OCI-LY7 (cell line): ENCODE results near the gene FERMT2. TPM values are rescaled to one million over a fixed set of nuclear protein-coding genes. Genes with fewer than 3 reads are reported as not detected.

ENCODE experiments used
- BruUV-seq: library from RNA; stranded (reverse); fragments of 400-500 nt; replicated peaks from 2 replicates; lab custom pipeline; 2021; lab: Mats Ljungman, UMichigan
- CTCF ChIA-PET: fragments of 300-600 bp; sonication (Branson Sonifier 250); formaldehyde crosslinking; loops from one replicate; lab custom pipeline; 2022; ENCODE audit warnings: antibody characterized with exemption; ENCODE audit not compliant: unreplicated experiment; lab: Charles Lee
- POLR2A ChIA-PET: fragments of 300-600 bp; sonication (Branson Sonifier 250); formaldehyde crosslinking; loops from one replicate; lab custom pipeline; 2022; ENCODE audit warnings: antibody characterized with exemption; lab: Charles Lee
- DNase-seq: peaks from one replicate; pipeline ENCODE4 v3.0.0-alpha.2; 2015; ENCODE audit warnings: low spot score
- H2AFZ ChIP-seq: fragments of 200-600 bp; sonication (generic), shearing (Covaris generic); 2 replicates; pipeline ENCODE4 v1.6.1; 2014; ENCODE audit warnings: mild to moderate bottlenecking, antibody characterized with exemption, low read length, moderate library complexity
- H3K27ac ChIP-seq: fragments of 200-600 bp; sonication (generic); 2 replicates; pipeline ENCODE4 v1.5.1; 2014; ENCODE audit warnings: mixed run types, low read depth, mild to moderate bottlenecking, moderate library complexity, low read length, inconsistent platforms; ENCODE audit not compliant: poor library complexity, severe bottlenecking
- H3K36me3 ChIP-seq: fragments of 200-600 bp; sonication (generic); 2 replicates; pipeline ENCODE4 v1.6.1; 2014; ENCODE audit warnings: mild to moderate bottlenecking, antibody characterized with exemption, low read length, moderate library complexity, mixed read lengths; ENCODE audit not compliant: insufficient read depth
- H3K4me1 ChIP-seq: fragments of 200-600 bp; sonication (generic); 2 replicates; pipeline ENCODE4 v1.5.1; 2014; ENCODE audit warnings: mild to moderate bottlenecking, low read length; ENCODE audit not compliant: insufficient read depth, poor library complexity, severe bottlenecking
- H3K4me2 ChIP-seq: fragments of 200-600 bp; sonication (generic); 2 replicates; pipeline ENCODE4 v1.6.1; 2014; ENCODE audit warnings: mild to moderate bottlenecking, low read length
- H3K4me3 ChIP-seq: fragments of 200-600 bp; sonication (generic); 2 replicates; pipeline ENCODE4 v1.5.1; 2014; ENCODE audit warnings: mild to moderate bottlenecking, low read depth, low read length; ENCODE audit not compliant: poor library complexity, severe bottlenecking
- H3K79me2 ChIP-seq: fragments of 200-600 bp; sonication (generic); 2 replicates; pipeline ENCODE4 v1.6.1; 2016; ENCODE audit warnings: low read depth, mild to moderate bottlenecking, low read length, moderate library complexity, mixed read lengths; ENCODE audit not compliant: insufficient read depth
- H3K9me2 ChIP-seq: fragments of 200-600 bp; sonication (generic); 2 replicates; pipeline ENCODE4 v1.6.1; 2016; ENCODE audit warnings: mild to moderate bottlenecking, low read length, mixed read lengths; ENCODE audit not compliant: insufficient read depth
- H3K9me3 ChIP-seq: fragments of 200-600 bp; sonication (generic); 2 replicates; pipeline ENCODE4 v1.6.1; 2014; ENCODE audit warnings: mild to moderate bottlenecking, mixed run types, low read length, mixed read lengths
- H4K20me1 ChIP-seq: fragments of 200-600 bp; sonication (generic); 2 replicates; pipeline ENCODE4 v1.6.1; 2014; ENCODE audit warnings: mild to moderate bottlenecking, antibody characterized with exemption, low read length, moderate library complexity, mixed read lengths; ENCODE audit not compliant: insufficient read depth
- CTCF ChIP-seq: fragments of 200-600 bp; sonication (generic); conservative IDR thresholded peaks from 2 replicates; pipeline ENCODE4 v1.5.1; 2014; ENCODE audit warnings: mild to moderate bottlenecking, antibody characterized with exemption, low read length, moderate library complexity, mixed read lengths
- EZH2phosphoT487 ChIP-seq: fragments of 200-600 bp; sonication (generic); IDR thresholded peaks from 2 replicates; pipeline ENCODE4 v1.6.1; 2018; ENCODE audit warnings: low read depth, borderline replicate concordance, mild to moderate bottlenecking, mixed run types, antibody characterized with exemption, low read length, moderate library complexity, mixed read lengths
- intact Hi-C: fragments of 100-400 bp; cut with micrococcal nuclease; formaldehyde crosslinking; loops from one replicate; pipeline ENCODE4 v1.10.0; 2022; ENCODE audit not compliant: unreplicated experiment
- total RNA-seq, 2 experiments: library from RNA; depleted of rRNA in 1 of 2; stranded (reverse); fragments of >200 nt in 1 of 2; shearing (Covaris generic) in 1 of 2; gene quantifications; 2 replicates each; pipeline ENCODE4 v1.2.3, GENCODE V29; 2014 to 2022

Gene FERMT2
- total RNA-seq, 2 experiments from 2014 or later = not detected

- no peaks in the 10 kb centered on the region for H3K9me2 ChIP-seq
- CTCF ChIA-PET = no interaction called here
- no peak overlapping the region for H3K27ac ChIP-seq
- no peaks in the 10 kb centered on the region for H3K36me3 ChIP-seq
- H2AFZ ChIP-seq = no peak overlapping the region
- POLR2A ChIA-PET = no interaction called here
- no peak overlapping the region for H3K4me2 ChIP-seq
- intact Hi-C loops = no loop called here
- H3K79me2 ChIP-seq = no peaks in the 10 kb centered on the region
- no peak for TF ChIP-seq EZH2phosphoT487
- no peak for TF ChIP-seq CTCF
- H4K20me1 ChIP-seq = no peaks in the 10 kb centered on the region
- H3K9me3 ChIP-seq = no peaks in the 10 kb centered on the region
- H3K4me3 ChIP-seq = no peak overlapping the region
- BruUV-seq = no TSS peak
- no peaks in the 10 kb centered on the region for H3K4me1 ChIP-seq
- DNase-seq = no peak
These were observed 102.2 kb downstream of the FERMT2 start for GRCh38 chr14:52848626-52849025.

GRCh38 chr14:52846591-52846990 is 104.3 kb downstream of the FERMT2 start:
- no peak overlapping the region for H2AFZ ChIP-seq
- no peaks in the 10 kb centered on the region for H3K79me2 ChIP-seq
- no peak overlapping the region for H3K4me2 ChIP-seq
- H3K4me1 ChIP-seq = no peaks in the 10 kb centered on the region
- DNase-seq = no peak
- BruUV-seq = no TSS peak
- H3K4me3 ChIP-seq = no peak overlapping the region
- no peaks in the 10 kb centered on the region for H3K36me3 ChIP-seq
- TF ChIP-seq EZH2phosphoT487 = no peak
- TF ChIP-seq CTCF = no peak
- intact Hi-C loops = no loop called here
- ChIA-PET POLR2A (interaction anchor here (0.5 to 1.4 kb wide), 3 partner anchors 12 to 432 kb away, joined by 3 to 5 read pairs (median 3); no protein-coding TSS in a partner anchor), CTCF (no interaction called here)
- no peak overlapping the region for H3K27ac ChIP-seq
- no peaks in the 10 kb centered on the region for H3K9me2 ChIP-seq
- H3K9me3 ChIP-seq = no peaks in the 10 kb centered on the region
- H4K20me1 ChIP-seq = no peaks in the 10 kb centered on the region

GRCh38 chr14:52845081-52845480 is 105.8 kb downstream of the FERMT2 start:
- intact Hi-C loops = no loop called here
- H3K4me3 ChIP-seq = no peak overlapping the region
- H3K4me2 ChIP-seq = no peak overlapping the region
- H3K79me2 ChIP-seq = no peaks in the 10 kb centered on the region
- H3K9me2 ChIP-seq = no peaks in the 10 kb centered on the region
- DNase-seq = no peak
- no peak overlapping the region for H3K27ac ChIP-seq
- ChIA-PET CTCF (no interaction called here), POLR2A (interaction anchor here (1.0 kb wide), 1 partner anchor 10 kb away, joined by 7 read pairs; no protein-coding TSS in a partner anchor)
- H3K4me1 ChIP-seq = no peaks in the 10 kb centered on the region
- H2AFZ ChIP-seq = no peak overlapping the region
- H3K9me3 ChIP-seq = no peaks in the 10 kb centered on the region
- BruUV-seq = no TSS peak
- H3K36me3 ChIP-seq = no peaks in the 10 kb centered on the region
- no peak for TF ChIP-seq CTCF
- no peak for TF ChIP-seq EZH2phosphoT487
- H4K20me1 ChIP-seq = no peaks in the 10 kb centered on the region
